GM21360 (cell line): ENCODE results near the gene MYLK.
"Not testable (repeated sequence)": the region's sequence is repeated elsewhere in the genome, so short reads cannot be mapped to it uniquely, and the experiment has no call there.

Source experiments
- ATAC-seq: cut with Tn5 transposase; IDR thresholded peaks from one replicate; pipeline ENCODE4 v1.9.1; 2021; ENCODE audit warnings: mild to moderate bottlenecking, moderate library complexity; ENCODE audit not compliant: unreplicated experiment

MYLK gene

DNA sequence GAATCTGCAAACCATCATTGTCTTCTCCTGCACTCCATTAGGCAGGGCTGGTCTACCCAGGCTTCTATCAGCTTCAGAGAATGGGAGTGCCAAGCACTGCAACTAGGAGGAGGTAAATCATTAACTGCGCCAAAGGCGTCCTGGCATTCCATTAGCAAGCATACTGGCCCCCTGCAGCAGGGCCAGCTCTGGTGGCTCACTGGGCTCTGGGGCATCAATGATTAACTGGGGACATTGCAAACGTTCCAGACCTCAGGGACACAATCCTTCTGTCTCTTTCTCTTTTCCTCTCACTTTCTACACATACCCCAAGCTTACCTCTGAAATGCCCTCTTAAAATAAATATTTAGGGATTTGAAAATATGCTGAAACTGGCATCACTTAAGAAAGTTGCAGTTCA, 129.0 kb downstream of the MYLK start:
- ATAC-seq = no peak

DNA sequence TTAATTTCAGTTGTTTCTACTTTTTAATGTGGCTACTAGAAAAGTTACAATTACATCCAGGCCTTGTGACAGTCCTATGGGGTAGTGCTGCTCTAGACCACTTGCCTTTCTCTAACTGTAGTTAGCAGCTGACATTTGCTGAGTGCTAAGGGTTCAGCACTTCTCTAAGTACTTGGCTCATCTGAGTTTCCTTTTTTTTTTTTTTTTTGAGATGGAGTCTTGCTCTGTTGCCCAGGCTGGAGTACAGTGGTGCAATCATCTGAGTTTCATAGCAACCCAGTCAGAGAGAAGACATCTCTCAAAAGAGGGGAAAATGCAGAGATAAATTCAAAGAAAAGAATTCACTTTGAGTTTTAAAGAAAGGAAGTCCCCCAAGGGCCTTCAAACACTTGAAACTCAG, 130.8 kb downstream of the MYLK start:
- no peak for ATAC-seq

DNA sequence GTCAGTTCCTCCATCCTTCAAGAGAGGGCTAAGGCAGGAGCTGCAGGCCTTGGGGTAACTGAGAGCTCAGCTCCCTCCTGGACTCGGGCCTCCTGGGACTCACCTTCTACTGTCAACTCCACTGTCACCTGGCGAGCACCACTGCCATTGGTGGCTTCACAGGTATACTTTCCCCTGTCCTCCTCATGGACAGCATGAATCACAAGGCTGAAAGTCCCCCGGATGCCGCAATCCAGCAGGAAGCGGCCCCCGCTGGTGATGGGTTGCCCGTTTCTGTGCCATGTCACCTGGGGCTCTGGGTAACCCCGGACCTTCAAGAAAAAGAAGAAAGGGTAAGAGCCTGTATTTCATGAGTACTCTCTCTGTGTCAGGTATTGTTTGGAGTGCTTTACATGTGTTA, 131.9 kb downstream of the MYLK start:
- ATAC-seq = no peak

DNA sequence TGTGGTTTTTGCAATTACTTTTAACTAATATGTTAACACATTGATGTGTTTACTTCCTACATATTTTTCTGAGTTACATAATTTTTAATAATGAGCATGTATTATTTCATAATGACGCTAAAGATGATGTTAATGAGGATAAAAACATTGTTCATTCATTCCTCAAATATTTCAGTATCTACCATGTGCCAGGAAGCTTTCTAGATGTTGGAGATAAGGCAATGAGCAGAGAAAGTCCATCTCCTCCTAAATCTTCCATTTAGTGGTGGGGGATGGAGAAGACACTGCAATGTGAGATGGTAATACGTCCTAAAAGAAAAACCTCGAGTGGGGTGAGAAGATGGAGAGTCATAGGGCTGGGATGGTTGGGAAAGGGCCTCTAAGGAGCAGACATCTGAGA, 132.7 kb downstream of the MYLK start:
- ATAC-seq = no peak

DNA sequence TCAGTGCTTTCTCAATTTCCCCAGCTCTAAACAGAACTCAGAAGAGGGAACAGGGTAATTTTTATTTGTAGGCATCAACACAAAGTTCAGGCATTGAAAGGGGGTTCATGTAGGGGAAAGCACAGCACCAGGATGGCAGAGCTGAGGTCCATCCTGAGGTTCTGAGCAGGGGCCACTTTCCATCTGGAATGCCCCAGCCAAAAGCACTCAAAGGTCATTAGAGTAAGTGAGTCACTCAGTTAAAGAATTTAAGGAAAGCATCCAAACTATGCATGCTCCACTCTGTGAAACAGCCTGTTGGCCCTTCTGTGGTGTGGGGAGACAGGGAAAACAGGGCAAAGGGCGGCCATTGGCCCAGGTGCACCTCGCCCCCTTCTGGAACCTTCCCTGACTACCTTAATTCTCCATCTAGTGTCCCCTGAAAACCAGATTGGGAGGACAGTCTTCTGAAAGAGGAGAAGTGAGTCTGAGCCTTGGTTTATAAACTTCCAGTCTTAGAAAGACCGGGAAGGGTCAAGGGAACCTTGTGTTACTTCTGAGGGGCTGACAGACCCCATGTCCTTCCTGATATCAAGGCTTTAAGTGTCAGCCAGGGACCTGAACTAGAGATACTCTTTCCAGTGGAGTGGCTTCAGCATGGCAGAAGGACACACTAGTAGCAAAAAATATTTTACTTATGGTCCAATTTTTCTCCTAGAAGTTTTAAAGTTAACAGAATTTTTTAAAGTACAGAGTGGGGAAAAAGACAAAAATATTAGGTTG, 133.3 kb downstream of the MYLK start:
- ATAC-seq = no peak

DNA sequence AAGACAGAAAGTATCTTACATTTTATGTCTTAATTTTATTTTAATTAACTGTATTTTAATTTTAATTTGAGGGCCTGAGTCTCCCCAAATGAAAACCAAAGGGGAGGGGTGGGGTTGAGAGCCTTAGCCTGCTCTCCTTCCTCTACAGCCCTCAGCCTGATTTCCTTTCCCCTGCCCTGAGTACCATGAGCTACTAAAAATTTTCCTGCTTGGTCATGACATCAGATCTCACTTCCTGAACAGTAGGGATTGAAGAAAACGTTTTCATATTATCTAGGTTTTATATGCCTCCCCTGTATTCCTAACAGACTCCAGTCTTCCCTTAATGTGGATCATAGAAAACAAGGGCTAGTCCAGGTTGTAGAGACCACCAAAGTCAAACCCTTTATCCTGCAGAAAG, 133.9 kb downstream of the MYLK start:
- no peak for ATAC-seq

DNA sequence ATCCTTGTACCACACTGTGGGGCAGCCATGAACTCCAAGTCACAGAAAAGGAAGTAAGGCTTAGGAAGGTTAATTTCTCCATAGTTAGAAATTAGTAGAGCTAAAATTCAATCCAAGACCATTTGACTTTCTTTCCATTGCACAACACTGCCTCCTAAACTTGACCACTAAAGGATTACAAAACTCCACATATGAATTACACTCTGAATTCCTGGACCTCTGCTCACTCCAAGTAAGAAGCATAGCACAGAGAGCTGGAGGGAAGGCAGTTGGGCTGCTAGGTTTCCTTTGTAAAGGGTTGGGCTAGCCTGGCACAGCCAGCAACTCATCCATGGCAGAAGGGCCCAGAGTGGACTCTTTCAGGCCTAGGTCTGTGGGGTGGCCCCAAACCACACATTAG, 134.4 kb downstream of the MYLK start:
- no peak for ATAC-seq

DNA sequence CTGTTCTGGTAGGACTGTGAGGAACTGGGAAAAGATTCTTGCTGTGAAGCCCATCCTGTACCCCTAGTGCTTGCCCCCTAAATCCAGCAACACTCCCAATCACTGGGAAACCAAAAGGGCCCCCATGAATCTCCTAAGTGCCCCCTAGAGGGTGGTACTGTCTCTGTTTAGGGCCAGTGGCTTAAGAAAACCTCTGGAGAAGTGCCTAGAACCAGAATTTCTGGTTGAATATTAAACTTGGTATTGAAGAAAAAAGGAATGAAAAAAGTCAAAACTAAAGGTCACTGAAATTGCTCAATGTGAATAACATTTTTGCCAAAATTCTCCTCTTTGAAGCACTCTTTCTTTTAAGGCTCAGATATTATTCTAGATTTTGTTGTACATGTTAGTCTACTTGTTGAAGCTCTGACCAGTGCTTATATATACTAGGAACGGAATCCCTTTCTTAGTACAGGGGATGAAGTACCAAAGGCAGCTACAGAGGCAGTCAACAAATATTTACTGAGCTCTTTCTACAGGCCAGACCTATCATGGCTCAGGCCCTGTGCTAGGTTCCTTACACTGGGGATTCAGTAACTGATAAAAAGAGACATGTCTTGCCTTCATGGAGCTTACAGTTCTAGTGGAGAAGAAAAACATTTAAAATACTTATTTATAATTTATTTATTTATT, 138.8 kb downstream of the MYLK start:
- ATAC-seq = no peak

DNA sequence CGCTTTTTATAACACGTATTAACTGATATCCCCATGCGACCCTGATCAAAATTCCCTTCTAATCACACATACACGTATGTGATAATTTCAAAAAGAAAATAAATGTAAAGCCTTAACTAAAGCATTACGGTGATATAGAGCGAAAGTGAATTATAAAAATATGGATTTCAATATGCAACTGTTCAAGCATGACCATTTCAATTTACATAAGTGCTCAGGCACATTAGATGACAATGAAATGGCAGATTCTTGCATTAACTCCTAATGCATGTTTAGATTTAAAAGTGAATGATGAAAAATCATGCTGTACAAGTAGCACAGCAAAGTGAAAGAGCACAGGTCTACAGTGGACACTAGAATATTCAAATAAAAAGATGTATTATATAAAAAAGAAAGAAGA, 140.1 kb downstream of the MYLK start:
- no peak for ATAC-seq

DNA sequence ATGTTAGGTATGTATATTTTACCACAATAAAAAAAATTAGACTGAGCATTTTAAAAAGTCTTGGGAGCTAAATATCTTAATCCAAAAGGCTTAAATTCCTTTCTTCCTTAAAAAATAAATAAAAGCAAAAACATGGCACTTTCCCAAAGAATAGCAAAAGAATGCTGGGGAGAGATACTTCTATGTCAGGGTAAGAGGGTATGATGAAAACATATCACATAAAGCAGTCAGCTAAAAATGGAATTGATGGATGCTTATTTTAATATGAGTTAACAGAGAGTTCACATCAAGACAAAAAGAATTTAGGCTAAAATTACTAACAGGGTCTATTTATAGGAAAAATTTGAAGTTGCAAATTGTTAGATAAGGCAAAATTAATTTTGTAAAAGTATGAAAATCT, 141.0 kb downstream of the MYLK start:
- no peak for ATAC-seq

DNA sequence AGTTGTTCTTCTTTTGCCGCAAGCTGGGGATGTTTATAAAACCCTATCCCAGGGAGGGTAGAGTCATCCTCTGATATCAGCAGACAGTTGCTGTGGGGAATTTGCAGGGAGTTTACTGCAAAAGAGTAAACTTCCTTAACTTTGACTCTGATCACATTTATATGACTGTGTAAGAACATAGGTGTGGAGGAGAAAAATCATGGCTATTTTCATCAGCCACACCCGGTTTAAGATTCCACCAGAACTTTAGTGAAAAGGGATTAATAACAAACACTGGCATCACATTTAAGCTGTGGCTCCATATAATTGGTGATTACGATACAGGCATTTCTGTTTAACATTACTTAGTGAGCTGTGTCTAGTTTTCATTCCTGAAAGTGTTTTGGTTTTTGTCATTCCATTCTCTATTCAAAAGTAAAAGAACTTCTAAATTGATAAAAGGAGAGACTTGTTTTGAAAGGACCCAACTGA, 143.1 kb downstream of the MYLK start:
- no peak for ATAC-seq

DNA sequence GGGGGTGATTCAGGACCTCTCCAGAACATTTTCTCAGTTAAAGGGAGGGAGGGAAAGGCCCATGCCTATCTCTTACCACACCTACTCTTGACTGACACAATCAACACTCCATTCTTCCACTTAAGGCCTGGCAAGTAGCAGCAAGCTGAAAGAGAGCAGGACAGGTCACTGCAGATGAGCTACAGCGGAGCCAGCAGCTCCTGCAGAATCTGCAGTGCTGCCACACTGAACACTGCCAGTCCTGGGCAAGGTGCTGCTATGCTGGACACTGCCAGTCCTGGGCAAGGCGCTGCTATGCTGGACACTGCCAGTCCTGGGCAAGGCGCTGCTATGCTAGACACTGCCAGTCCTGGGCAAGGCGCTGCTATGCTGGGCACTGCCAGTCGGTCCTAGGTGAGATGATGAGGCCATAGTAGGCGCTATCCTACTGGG, 143.7 kb downstream of the MYLK start:
- ATAC-seq = no peak

DNA sequence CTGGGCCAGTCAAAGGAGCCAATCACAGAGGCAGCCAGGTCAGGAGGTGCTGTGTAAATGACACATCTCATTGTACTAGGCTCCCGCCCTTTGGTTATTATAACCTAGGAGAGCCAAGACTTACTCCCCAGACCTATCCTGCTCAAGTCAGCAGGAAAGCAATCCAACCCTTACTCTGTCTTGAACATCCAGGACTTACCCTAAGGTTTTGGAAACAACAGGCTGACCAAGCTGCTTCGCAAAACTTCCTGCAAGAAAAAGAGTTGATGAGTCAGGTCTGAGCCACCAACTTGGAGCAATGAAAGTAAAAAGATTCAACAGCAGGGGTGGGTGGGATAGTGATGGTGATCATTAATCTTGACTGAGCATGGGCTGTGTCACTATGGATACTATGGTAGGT, 144.4 kb downstream of the MYLK start:
- ATAC-seq = no peak

DNA sequence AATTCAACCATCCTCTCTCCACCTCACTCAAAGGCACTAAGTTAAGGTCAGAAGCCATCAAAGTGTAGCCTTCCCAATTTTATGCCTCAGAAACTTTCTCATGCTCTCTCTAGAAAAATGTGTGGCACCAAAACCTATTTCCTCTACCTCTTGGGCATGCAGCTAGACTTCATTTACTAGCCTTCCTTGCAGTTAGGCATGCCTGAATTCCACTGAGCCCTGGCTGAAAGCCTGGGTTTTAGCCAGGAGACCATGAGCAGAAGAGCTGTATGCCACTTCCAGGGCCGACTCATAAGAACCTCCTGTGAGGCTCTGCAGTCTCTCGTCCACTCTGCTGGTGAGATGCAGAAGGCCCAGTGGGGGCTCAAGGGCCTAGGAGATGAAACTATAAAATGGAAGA, 145.0 kb downstream of the MYLK start:
- no peak for ATAC-seq

DNA sequence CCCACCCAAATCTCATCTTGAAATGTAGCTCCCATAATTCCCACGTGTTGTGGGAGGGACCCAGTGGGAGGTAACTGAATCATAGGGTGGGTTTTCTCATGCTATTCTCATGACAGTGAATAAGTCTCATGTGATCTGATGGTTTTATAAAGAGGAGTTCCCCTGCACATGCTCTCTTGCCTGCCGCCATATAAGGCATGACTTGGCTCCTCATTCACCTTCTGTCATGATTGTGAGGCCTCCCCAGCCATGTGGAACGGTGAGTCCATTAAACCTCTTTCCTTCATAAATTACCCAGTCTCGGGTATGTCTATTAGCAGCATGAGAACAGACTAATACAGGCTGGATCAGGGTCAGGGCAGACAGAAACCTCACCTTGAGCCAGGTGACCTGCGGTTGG, 145.6 kb downstream of the MYLK start:
- not testable (repeated sequence) for ATAC-seq

DNA sequence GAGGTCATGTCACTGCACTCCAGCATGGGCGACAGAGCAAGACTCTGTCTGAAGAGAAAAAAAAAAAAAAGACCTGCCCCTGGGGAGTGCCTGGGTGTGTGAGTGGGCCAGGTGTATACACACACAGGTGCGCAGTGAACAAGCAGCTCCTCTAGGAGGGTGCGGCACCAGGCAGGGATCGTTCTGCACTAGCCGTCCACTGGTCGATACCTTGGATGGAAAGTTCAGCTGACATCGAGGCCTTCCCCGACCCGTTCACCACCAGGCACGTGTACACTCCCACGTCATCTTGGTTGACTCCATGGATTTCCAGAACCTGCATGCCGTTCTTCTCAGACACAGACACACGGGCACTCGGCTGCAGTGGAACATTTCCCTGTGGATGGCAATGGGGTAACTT, 147.0 kb downstream of the MYLK start:
- no peak for ATAC-seq

DNA sequence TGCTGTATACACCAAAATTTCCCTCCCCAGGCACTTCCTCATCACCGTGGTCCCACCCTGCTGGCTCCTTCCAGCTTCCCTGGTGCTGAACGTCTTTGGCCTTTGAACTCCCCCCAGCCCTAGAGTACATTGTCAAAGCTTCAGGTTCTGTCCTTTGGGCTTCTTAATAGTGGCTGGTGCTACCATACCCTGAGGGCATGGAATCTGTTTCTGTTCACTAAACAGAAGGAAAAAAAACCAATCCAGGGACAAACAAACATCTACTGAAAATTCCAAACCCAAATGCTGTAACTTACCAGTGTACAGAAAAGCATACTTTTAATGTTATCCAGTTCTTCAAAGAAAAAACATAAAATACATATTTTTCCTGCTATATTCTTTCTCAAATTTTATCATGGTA, 148.7 kb downstream of the MYLK start:
- ATAC-seq = no peak

DNA sequence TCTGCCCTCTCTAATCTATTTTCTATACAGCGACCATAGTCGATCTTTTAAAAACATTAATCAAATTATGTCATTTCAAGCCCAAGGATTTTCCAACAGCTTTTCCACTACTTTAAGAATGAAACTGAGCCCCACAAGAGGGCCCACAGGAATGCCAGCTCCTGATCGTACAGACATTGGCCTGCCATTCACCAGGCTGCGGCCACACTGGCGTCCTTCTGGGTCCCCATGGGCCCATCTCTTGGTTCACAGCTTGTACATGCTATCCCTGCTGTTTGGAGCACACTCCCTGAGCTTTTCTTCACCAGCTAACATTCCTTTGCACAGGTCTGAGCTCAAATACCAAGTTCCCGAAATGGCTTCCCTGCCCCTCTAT, 149.6 kb downstream of the MYLK start:
- no peak for ATAC-seq

DNA sequence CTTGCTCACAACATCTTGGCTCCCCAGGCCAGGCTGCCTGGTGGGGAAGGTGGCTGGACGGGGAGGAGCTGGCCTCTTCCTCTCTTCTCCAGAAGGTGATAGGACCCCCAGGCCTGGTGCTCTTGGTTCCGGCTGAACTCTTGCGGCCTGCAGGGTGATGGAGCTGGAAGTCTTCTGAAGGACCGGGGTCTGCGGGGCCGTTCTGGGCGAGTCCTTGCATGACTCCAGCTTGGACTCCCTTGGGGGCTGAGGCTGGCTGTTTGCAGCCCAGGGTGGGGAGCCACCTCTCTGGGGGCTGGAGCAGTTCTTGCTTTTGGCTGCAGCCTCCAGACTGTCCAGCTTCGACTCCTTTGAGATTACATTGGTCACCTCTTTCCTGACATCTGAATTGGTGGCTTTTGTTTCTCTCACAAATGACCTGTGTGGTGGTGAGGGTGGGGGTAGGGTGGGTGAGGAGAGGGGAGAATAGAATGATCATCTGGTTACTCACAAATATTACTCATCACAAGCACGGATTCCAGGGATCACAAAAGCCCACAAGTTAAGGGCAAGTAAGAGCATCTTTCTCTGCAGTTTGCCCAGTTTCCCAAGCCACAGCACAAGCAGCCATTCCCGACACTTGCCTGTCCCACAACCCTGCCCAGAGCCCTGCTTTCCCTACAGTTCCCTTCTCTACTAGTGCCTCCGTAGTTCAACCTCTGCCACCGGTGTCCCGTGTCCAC, 150.2 kb downstream of the MYLK start:
- ATAC-seq = no peak

DNA sequence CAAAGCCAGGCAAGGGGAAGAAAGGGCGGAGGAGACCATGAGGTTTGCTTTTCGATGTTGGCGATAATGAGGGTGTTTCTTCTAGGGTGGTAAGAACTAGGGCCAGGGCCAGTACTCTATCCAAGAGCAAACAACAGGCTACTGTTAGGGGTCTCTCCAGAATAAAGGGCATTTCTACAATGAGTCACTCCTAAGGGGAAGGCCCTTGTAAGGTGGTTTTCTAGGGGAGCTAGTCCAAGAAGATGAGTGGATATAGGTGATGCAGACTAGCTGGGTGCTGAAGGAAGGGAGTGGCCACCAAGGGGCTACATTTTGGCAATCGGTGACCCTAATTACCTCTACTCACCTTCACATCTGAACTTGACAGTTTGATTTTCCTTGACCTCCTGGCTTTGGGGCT, 150.8 kb downstream of the MYLK start:
- ATAC-seq = no peak

DNA sequence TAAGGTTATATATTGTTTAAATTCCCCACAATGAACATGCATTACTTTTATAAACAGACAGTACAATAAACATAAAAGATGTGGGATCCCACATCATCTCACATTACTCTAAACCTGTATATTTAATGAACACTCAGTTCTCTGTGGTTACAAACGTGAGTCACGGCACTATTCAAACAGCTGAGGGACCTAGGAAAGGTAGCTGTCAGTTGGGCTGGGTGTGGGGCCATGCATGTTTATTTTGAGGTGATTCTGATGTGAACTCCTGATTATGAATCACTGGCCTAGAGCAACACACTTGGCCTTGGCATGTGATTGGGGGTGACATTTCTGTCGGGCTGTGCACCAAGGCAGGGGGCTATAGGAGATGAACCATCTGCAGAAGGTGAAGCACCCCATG, 151.7 kb downstream of the MYLK start:
- ATAC-seq = no peak

DNA sequence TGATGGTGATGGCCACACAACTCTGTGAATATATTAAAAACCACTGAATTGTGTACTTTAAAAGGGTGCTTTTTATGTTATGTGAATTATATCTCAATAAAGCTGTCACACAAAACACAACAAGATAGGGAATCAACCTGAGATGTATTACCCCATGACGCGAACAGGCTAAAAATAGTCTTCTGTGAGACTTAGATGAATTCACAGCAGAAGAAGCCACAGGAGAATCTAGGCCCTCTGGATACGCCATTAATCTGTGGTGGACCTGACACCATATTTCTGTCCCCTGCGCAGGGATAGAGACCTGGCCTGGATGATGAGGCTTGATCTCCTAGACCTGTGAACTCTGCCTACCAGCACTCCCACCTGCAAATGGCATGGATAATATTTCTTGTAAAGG, 153.3 kb downstream of the MYLK start:
- ATAC-seq = no peak
